A673 (cell line): ENCODE results near the gene HRH2. TPM values are rescaled to one million over a fixed set of nuclear protein-coding genes. Genes with fewer than 3 reads are reported as not detected.
A peak's percentile ranks its signal among the peaks of the same experiment; 100 is the strongest.

Source experiments
- BruUV-seq: library from RNA; stranded (reverse); fragments of 400-500 nt; replicated peaks from 2 replicates; lab custom pipeline; 2021; lab: Mats Ljungman, UMichigan
- CTCF ChIA-PET: fragments of 300-600 bp; sonication (Branson Sonifier 250); formaldehyde crosslinking; loops from one replicate; lab custom pipeline; 2022; ENCODE audit warnings: antibody characterized with exemption; lab: Charles Lee
- POLR2A ChIA-PET: fragments of 300-600 bp; sonication (Branson Sonifier 250); formaldehyde crosslinking; loops from one replicate; lab custom pipeline; 2022; ENCODE audit warnings: antibody characterized with exemption; ENCODE audit not compliant: low non-redundant PET; lab: Charles Lee
- DNase-seq: peaks from one replicate; pipeline ENCODE4 v3.0.0-alpha.2; 2015; ENCODE audit warnings: low spot score
- H3K27ac ChIP-seq: fragments of 200-600 bp; sonication (generic); 2 replicates; pipeline ENCODE4 v1.5.1; 2016; ENCODE audit warnings: mixed run types, low read depth, mild to moderate bottlenecking, mixed read lengths, antibody characterized with exemption, low read length; ENCODE audit not compliant: poor library complexity, severe bottlenecking
- H3K27me3 ChIP-seq: fragments of 200-600 bp; sonication (generic); replicated peaks from 2 replicates; pipeline ENCODE4 v1.6.1; 2017; ENCODE audit warnings: mixed run types, low read depth, mild to moderate bottlenecking, mixed read lengths, antibody characterized with exemption, low read length; ENCODE audit not compliant: insufficient read depth, poor library complexity
- H3K36me3 ChIP-seq: fragments of 200-600 bp; sonication (generic); 2 replicates; pipeline ENCODE4 v1.6.1; 2016; ENCODE audit warnings: mixed run types, mild to moderate bottlenecking, mixed read lengths, antibody characterized with exemption, low read length; ENCODE audit not compliant: insufficient read depth, poor library complexity, severe bottlenecking
- H3K4me1 ChIP-seq: fragments of 200-600 bp; sonication (generic); 2 replicates; pipeline ENCODE4 v1.6.1; 2017; ENCODE audit warnings: mixed run types, mild to moderate bottlenecking, mixed read lengths, antibody characterized with exemption, low read length; ENCODE audit not compliant: insufficient read depth, poor library complexity, severe bottlenecking
- H3K4me3 ChIP-seq: fragments of 200-600 bp; sonication (generic); 2 replicates; pipeline ENCODE4 v1.5.1; 2016; ENCODE audit warnings: low read depth, mixed run types, mild to moderate bottlenecking, mixed read lengths, low read length; ENCODE audit not compliant: poor library complexity, severe bottlenecking
- H3K9me3 ChIP-seq: fragments of 200-600 bp; sonication (generic); 2 replicates; pipeline ENCODE4 v1.6.1; 2016; ENCODE audit warnings: mixed run types, low read depth, mild to moderate bottlenecking, mixed read lengths, antibody characterized with exemption, low read length; ENCODE audit not compliant: poor library complexity, severe bottlenecking
- CTCF ChIP-seq: fragments of 300-800, 200-600 bp; sonication (generic); conservative IDR thresholded peaks from 2 replicates; pipeline ENCODE4 v1.5.1; 2017; ENCODE audit warnings: low read depth, mild to moderate bottlenecking, antibody characterized with exemption, low read length, moderate library complexity, mixed read lengths
- EZH2 ChIP-seq: fragments of 200-600 bp; sonication (generic); IDR thresholded peaks from 2 replicates; pipeline ENCODE4 v1.6.1; 2017; ENCODE audit warnings: borderline replicate concordance, low read depth, mild to moderate bottlenecking, mixed read lengths, antibody characterized with exemption, low read length; ENCODE audit not compliant: poor library complexity, severe bottlenecking
- intact Hi-C: fragments of 100-400 bp; cut with micrococcal nuclease; formaldehyde crosslinking; loops from one replicate; pipeline ENCODE4 v1.10.0; 2022; ENCODE audit not compliant: unreplicated experiment
- total RNA-seq: library from RNA; stranded (reverse); gene quantifications from 2 replicates; pipeline ENCODE4 v1.2.3, GENCODE V29; 2021

HRH2 gene
- total RNA-seq, 1 experiment from 2014 or later = not detected

GRCh38 chr5:175692996-175693710, 35.3 kb downstream of the HRH2 start:
- intact Hi-C loops = no loop called here
- ChIA-PET POLR2A (no interaction called here), CTCF (no interaction called here)
- Histone ChIP-seq H3K27me3 (peaks cover 12% of the 10 kb centered on the region), H3K27ac (no peak overlapping the region), H3K4me1 (no peaks in the 10 kb centered on the region), H3K4me3 (no peak overlapping the region), H3K36me3 (no peaks in the 10 kb centered on the region), H3K9me3 (no peaks in the 10 kb centered on the region)
- no peak for TF ChIP-seq CTCF
- no peak for TF ChIP-seq EZH2
- BruUV-seq = no TSS peak
- peak; percentile 27 for DNase-seq

GRCh38 chr5:175693741-175694140, 35.9 kb downstream of the HRH2 start:
- Histone ChIP-seq H3K4me1 (no peaks in the 10 kb centered on the region), H3K36me3 (no peaks in the 10 kb centered on the region), H3K4me3 (no peak overlapping the region), H3K27ac (no peak overlapping the region), H3K27me3 (peaks cover 12% of the 10 kb centered on the region), H3K9me3 (no peaks in the 10 kb centered on the region)
- ChIA-PET POLR2A (no interaction called here), CTCF (no interaction called here)
- no TSS peak for BruUV-seq
- no peak for DNase-seq
- TF ChIP-seq EZH2 (no peak), CTCF (no peak)
- intact Hi-C loops = no loop called here

- no peak for TF ChIP-seq EZH2
- TF ChIP-seq CTCF = no peak
- H3K4me1 ChIP-seq = no peaks in the 10 kb centered on the region
- peaks cover 8% of the 10 kb centered on the region for H3K27me3 ChIP-seq
- no peaks in the 10 kb centered on the region for H3K36me3 ChIP-seq
- POLR2A ChIA-PET = no interaction called here
- no peak overlapping the region for H3K27ac ChIP-seq
- intact Hi-C loops = no loop called here
- no peaks in the 10 kb centered on the region for H3K9me3 ChIP-seq
- CTCF ChIA-PET = no interaction called here
- no peak overlapping the region for H3K4me3 ChIP-seq
- no peak for DNase-seq
- BruUV-seq = no TSS peak
Observed at GRCh38 chr5:175694371-175695160, 36.7 kb downstream of the HRH2 start.
